Umbilical cord (tissue), 2 donors: ENCODE measurements around the gene TSEN54. TPM values are rescaled to one million over a fixed set of nuclear protein-coding genes. Genes with fewer than 3 reads are reported as not detected.
"Not testable (repeated sequence)": the region's sequence is repeated elsewhere in the genome, so short reads cannot be mapped to it uniquely, and the experiment has no call there.

Source experiments
- DNase-seq: peaks from one replicate; pipeline ENCODE4 v3.0.0-alpha.2; 2015; ENCODE audit warnings: low spot score
- total RNA-seq: library from RNA; depleted of rRNA; stranded (reverse); fragments of >200 nt; gene quantifications from one replicate; pipeline ENCODE4 v1.2.3, GENCODE V29; 2014; ENCODE audit warnings: low replicate concordance; ENCODE audit not compliant: insufficient read depth

TSEN54 gene
- total RNA-seq, 1 donor from 2014 or later = 12.3 TPM

DNA sequence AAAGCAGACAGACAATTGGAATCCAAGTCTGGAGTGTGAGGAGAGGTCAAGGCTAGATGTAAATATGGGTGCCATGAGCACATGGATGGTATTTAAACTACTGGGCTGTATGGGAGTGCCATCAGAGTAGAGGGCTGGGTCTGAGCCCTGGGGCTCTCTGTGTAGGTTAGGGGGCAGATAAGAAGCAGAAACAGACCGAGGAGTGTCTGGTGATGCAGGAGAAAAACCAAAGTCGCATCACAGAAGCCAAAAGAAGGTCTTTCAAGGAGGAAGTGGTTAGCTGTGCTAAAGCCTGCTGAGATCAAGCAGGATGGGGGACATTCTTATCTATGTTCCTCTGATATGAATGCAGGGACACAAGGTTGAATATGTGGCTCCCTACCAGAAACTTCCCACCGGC, 1.9 kb downstream of the TSEN54 start:
- DNase-seq = no peak

DNA sequence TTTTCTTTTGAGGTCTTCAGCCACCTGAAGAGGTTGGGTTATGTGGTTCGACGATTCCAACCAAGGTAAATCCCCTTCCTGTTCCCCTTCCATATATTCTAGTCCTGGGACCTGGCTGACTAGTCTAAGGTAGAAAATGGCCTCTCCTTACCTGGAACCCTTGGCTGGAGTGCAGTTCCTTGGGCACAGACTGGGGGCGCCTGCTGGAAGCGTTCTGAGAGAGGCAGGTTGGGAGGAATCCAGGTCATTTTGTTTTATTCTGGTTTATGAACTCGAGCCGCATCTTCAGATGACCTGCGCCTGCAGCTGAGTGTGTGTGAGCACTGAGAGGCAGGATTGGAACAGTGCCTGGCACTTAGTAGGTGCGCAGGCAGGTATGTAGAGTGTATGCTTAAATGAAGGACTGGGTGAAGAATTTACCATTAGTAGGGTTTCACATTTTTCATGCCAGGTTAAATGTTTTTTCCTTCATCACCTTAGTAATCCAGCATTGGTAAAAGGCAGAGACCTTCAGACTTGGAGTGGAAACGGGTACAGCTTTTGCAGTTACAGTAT, 2.7 kb downstream of the TSEN54 start:
- DNase-seq = no peak

DNA sequence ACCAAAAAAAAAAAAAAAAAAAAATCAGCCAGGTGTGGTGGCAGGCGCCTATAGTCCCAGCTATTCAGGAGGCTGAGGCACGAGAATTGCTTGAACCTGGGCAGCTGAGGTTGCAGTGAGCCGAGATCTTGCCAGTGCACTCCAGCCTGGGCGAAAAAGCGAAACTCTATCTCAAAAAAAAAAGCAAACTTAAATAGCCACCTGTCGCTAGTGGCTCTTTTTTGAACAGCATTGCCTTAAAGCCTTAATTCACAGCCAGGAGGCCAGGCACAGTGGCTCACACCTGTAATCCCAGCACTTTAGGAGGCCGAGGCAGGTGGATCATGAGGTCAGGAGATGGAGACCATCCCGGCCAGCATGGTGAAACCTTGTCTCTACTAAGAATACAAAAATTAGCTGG, 4.1 kb downstream of the TSEN54 start:
- DNase-seq = not testable (repeated sequence)

DNA sequence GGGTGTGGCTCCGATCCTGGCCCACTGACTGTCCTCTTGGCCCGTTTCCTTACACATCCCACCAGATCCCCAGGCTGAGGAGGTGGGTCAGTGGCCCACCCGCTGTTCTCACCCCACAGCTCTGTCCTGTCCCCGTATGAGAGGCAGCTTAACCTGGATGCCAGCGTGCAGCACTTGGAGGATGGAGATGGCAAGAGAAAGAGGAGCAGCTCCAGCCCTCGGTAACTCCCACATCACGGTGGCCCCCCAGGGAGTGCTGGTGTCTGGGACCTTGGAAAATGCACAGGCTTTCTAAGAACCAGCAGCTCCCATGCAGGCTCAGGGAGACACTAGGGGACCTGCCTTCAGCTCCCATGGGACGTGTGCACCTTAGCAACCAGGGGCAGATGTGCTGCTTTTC, 5.0 kb downstream of the TSEN54 start:
- no peak for DNase-seq

DNA sequence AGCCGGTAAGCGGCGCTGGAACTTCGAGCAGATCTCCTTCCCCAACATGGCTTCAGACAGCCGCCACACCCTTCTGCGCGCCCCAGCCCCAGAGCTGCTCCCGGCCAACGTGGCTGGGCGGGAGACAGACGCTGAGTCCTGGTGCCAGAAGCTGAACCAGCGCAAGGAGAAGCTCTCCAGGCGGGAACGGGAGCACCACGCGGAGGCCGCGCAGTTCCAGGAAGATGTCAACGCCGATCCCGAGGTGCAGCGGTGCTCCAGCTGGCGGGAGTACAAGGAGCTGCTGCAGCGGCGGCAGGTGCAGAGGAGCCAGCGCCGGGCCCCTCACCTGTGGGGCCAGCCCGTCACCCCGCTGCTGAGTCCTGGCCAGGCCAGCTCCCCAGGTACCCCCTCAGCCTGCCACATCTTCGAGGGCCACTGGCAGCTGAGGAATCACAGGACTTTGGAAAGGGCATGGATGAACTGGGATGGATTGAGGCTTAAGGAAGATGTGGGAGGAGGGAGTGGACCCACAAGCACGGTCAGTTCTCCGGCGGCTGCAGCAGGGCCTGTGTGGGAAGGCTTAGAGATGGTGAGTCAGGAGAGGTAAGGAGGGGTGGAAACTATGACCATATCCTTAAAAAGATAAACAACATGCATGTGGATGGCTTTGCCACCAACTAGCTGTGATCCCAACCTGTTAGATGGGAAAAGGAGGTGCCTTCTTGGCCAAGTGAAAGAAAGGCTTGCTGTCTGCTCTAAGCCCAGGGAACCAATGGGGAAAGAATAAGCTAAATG, 5.8 kb downstream of the TSEN54 start:
- no peak for DNase-seq

DNA sequence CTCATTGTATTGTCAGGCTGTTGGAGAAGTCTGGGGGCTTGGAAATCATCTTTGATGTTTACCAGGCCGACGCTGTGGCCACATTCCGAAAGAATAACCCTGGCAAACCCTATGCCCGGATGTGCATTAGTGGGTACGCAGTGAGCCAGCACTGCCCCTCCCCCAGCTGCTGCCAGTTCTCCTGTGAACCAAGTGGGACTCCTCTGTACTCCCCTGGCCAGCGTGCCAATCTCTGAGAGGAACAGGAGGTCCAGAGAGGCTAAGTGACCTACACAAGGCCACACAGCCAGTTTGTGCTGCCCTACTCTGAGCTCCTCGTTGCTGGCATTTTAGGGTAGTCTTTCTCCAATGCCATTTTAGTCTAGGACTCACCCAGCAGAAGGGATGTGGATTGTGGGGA, 7.3 kb downstream of the TSEN54 start:
- no peak for DNase-seq

DNA sequence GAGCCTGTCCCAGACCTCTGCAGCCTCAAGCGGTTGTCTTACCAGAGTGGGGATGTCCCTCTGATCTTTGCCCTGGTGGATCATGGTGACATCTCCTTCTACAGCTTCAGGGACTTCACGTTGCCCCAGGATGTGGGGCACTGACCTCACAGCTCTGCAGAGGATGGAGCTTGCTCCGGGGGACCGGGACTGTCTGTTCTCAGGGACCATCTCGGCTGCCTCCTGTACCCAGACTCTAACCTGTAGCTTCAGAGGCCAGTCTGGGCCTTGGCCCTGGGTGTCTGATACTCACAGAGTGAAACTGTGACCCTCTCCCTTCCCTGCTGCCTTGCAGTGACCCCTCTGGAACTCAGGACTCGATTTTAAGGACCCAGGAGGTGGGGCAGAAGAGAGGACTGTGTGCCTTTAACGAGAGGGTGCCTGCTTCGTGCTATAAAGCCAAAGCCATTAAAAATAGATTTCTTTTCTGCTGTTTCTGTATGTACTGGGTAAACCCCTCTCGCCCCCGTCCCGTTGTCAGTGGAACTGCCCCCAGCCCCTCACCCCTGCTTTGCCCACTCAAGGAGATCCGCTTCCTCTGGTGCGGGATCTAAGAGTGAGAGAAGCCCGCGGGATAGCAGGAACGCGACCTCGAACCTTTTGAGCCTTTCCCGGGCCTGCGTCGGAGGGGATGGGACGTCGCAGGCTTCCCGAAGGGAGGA, 8.1 kb downstream of the TSEN54 start:
- no peak for DNase-seq

DNA sequence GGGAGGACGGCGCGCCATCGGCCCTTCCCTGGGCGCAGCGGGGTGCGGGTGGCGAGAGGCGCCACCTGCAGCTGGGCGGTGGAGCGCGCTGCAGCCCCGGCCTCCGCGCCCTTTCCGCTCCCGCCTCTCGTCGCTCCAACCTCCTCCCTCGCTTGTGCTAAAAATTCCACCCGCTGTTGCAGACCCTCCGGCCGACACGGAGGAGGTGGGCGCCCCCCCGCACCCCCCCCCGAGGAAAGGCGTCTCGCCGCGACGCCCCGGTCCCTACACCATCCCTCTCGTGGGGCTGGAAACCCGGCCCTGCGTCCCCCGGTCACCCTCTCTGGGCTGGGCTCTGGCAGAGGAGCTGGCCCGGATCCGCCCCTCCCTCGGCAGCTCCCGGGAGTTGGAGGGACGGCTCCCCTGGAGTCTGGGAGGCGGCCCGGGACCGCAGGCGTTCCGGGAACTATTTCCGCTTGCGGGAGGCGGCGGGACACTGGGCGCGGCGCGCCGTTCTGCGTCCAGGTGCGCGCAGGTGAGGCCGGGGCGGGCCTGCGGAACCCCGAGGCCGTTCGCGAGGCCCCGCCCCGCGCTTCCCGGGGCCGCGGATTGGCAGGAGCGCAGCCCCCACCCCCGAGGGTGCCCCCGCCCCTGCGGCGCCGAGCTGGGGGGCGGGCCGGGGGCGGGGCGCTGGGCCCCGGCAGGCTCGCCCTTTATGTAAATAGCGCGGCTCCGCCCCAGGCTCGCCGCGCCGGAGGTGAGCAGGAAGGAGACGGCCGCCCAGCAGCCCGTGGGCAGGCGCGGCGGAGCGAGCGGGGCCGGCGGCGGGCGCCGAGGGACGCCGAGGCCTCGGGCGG, 8.9 kb downstream of the TSEN54 start, which contains the start of gene LLGL2:
TSS of gene LLGL2 (plus strand) at position 728 of the 836 bp plus-strand sequence. CDS start 17,730 bp downstream, outside the sequence.
- DNase-seq = peak; percentile 82

DNA sequence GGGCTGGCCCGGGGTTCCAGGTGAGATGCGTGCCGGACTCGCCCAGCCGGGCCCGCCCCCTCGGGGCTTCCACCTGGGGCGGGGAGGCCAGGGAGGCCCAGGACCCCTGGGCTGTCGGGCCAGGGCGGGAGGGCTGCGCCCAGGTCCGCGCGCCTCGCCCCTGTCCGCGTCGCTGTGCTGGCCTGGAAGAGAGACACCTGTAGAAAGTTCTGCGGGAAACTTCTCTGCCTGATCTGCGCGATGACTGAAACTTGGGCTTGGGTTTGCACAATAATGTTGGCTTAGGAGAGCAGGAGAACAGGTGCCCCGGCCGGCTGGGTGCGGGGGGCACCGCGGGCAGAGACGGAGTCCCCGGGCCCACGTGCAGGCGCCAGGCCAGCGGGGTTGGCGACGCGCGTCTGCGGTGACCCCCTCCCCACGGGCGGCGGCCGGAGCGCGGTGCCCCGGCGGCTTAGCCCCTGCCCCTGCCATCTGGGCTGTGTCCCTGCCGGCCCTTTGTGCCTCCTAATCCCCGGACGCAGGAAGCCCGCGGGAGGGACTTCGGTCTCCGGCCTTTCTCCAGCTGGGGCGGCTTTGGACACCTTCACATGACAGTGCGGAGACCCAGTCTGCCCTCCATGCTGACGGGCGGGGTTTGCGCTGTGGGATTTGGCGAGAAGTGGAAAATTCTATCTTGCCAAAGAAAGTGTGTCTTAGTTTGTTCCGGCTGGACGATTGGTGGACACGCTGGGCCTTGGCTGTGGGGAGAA, 9.7 kb downstream of the TSEN54 start:
- DNase-seq = no peak

DNA sequence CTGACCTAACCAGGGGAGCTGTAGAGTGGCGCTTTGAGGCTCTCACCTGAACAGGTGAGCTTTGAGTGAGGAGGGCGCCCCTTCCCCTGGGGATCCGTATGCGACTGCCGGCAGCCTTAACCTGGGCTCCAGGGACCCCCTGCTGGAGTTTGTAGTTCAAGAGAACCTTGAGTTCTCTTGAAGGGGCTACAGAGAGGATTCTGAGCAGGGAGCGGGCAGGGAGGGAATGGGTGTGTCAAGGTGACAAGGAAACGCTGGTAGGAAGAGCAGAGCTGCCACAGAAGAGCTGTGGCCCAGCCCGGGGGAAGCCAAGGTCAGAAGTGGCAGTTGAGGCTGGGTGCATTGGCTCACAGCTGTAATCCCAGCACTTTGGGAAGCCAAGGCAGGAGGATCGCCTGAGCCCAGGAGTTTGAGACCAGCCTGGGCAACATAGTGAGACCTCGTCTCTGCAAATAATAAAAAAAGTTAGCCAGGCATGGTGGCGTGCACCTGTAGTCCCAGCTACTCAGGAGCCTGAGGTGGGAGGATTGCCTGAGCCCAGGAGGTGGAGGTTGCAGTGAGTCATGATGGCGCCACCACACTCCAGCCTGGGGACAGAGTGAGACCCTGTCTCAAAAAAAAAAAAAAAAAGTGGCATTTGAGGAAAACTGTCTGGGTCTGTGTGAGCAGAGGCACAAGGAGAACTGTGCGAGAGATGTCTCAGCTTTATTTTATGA, 10.4 kb downstream of the TSEN54 start:
- no peak for DNase-seq

DNA sequence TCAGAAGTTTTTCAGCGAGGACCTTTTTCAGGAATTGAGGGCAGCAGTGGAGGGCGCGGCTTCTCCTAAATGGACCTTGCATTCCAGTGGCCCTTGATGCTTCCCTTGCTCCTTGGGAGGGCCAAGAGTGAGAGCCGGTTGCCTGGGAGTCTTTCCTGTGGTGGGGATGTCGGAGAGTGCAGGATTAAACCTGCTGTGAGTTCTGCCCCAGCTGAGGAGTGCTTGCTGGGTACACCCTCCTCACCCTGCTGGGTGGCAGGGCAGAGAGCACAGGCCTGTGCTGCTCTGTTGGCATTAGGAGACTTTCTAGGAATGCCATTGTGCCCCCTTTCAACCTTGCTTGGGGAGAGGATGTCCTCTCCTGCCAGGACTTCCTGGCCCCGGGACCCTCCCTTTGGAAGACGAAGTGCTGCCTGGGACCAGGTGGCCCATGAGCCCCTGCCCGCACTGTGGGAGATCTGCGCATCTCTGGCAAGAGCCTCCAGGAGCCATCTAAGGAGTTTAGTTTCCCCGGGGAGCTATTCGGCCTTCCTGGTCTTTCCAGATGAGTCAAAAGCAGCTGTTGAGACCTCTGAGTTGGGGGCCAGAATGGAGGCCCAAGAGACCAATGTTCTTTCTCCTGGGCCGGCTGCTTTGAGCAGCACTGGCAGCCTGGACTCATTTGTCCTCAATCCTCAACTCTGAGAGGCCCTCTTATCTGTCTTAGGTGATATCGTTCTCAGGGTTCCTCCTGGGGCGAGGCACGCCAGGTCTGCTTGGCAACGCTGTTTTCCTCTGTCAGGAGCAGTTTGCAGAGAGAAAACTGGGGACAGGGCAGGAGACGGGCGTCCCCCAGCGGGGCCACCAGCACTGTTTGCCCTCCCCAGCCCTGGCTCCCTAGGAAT, 14.8 kb downstream of the TSEN54 start:
- no peak for DNase-seq

DNA sequence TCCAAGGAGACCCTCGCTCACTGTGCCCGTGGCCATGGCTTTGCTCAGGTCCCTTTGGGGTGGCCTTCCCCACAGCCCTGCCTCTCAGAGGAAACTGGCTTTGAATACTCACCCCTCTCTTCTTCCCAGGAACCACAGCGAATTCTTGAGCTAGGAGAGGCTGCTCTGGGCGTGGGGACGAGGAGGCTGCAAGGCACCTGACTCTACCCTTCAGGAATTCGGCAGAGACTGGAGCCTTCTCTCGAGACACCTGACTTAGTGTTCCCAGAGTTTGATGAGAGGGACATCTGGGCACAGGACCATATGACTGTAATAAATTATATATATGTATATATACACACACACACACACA, 15.4 kb downstream of the TSEN54 start:
- no peak for DNase-seq

DNA sequence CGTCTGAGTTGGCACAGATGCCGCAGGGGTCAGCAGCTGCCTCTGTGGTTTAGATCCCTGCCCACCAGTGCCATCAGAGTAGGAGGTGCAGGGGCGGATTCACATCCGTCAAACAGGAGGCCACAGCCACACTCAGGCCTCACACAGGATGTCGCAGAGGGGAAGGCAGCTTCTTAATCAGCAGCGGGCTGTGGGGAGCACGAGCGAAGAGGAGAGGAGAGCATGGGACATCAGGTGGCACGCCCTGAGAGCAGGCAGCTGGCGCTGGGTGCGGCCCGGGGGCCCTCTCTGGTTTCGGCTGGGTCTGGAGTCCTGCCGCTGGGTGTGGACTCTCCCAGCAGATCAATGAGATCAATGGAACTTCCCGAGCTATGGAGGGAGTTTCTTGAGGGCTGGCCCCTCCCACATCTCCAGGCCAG, 18.8 kb downstream of the TSEN54 start:
- no peak for DNase-seq

DNA sequence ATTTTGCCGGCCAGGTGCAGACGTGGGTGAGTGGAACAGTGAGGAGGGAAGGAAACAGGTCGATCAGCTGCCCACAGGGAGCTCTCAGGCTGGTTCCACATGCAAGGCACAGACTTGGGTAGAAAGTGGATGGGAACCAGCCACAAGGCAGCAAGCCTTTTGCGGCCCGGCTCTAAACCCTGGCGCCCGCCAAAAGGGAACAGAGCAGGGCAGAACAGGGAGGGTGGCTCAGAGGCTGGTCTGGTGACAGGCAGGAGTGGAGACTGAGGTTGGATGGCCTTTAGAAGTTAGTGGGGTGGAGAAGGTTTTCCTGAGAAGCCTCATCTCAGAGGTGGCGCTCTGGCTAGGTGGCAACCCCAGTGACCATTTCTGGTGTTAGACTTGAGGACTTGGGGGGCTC, 19.5 kb downstream of the TSEN54 start:
- DNase-seq = no peak

DNA sequence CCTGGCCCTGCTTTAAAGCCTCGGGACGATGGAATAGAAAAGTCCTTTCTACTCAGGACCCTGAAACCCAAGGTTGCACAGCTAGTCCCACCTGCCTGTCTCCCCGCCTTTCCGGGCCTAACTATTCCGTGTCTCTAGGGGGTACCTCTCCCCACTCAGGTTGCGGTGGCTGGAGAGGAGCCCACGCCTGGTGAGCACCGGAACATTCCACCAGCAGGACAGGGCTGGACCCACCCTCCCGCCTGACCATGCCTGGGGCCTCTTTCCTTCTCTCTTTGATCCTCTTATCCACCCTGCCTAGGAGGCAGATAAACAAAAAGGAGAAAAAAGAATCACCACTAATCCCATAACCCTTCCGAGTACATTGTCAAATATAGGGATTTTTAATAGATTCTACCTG, 20.0 kb downstream of the TSEN54 start:
- no peak for DNase-seq

DNA sequence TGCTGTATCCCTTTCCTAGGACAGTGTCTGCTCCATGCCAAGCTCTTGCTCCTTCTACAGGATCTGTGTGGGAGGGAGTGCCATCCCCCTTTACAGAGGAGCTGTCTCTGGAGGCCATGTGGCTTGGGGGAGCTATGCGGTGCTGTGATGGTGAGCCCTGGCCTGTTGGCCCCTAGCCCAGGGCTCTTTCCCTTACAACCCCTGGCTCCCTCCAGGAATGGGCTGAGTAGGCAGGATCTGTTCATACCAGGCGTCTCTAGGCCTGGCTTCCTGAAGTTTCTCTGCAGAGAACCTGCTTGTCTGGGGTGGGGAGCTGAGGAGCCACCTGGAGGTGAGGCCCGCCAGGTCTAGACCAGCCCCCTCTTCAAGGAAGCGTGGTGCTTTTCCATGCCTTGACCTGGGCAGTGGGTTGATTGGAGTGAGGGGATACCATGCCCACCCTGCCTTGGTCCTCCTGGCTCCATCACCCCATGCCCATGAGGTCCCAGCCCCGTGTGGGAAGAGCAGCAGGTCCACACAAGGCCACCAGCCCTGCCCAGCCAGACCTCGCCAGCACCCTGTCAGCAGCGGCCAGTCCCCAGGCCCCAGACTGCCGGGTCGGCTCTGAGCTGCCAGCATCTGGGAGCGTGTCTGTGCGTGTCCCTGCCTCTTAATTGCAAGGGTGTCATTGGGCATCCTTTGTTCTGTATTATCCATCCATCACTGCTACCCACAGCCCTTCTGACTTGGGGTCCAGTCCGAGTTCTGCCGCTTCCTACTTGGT, 23.8 kb downstream of the TSEN54 start:
- peak; percentile 40 for DNase-seq

DNA sequence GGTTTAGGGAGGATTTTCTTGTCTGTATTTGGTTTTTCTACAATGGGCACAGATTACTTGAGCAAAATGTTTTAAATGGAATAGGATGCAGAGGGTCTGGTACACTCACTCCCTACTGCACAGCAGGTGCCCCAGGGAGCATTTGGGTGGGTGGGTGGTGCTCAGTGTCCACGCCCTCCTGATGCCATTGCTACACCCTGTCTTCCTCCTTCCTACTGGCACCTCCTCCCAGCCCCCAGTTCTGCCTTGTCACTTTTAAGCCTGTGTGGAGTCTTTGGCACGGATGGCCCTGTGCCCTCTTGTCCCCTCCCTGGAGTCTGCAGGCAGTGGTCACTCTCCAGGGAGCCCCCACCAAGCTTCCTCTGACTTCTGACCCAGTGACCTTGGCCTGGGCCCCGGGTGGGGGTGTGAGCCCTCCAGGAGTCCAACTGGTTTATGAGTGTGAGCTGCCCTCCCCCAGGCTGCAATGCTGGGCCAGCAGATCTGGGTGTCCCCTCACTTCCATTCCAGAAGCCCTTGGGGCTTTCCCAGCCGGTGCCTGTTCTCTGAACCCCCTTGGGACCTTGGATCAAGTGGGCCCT, 24.7 kb downstream of the TSEN54 start:
- DNase-seq = no peak

DNA sequence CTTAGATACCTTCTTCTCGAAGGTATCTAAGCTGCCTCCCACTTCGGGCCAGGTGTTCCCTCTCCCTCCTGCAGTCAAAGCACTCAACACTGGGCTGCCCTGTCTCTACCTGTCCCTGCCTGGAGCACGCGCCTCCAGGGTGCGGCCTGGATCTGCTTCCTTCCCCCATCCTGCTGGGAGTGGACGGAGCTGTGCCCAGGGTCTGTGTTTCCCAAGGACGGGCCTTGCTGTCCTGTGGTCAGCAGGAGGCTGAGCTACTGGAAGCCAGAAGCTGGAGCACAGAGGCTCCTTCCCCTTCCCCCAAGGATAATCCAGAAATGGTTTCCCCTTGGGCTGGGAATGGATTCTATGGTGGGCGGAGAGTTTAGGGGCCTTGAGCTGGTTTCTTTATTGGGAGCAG, 25.9 kb downstream of the TSEN54 start:
- no peak for DNase-seq
